Fibroblast of villous mesenchyme (primary cell): Measurements from ENCODE around the gene HNRNPU. TPM values are rescaled to one million over a fixed set of nuclear protein-coding genes. Genes with fewer than 3 reads are reported as not detected.
A peak's percentile ranks its signal among the peaks of the same experiment; 100 is the strongest.

Experiments used
- DNase-seq: peaks from one replicate; pipeline ENCODE4 v3.0.0-alpha.2; 2010; ENCODE audit warnings: low read depth
- H3K4me3 ChIP-seq: 2 replicates; pipeline ENCODE4 v1.5.1; 2011; ENCODE audit warnings: low read depth, mild to moderate bottlenecking, low read length
- total RNA-seq: library from RNA; depleted of rRNA; stranded (reverse); fragments of >200 nt; gene quantifications from 2 replicates; pipeline ENCODE4 v1.2.3, GENCODE V29; 2012
- TF ChIP-seq, protein P1 (sequence below): IDR thresholded peaks from 2 replicates; pipeline ENCODE4 v1.5.1; 2012; ENCODE audit warnings: low read depth, mild to moderate bottlenecking, low read length; ENCODE audit not compliant: insufficient read depth

Gene HNRNPU
- total RNA-seq, 1 donor, result 324 TPM

DNA sequence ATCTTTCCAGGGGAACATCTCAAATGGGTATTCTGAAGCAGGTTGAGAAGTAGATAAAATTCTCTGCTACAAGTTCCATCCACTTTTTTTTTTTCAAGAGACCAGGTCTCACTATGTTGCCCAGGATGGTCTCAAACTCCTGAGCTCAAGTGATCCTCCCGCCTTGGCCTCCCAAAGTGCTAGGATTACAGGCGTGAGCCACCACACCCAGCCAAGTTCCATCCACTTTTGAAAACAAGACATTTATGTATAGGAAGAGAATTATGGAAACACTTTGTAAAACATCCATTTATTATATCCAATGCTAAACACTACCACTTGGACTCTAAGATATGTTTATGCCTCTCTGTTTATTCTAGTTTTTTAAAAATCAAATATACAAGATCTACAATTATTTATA is 13.4 kb downstream of the HNRNPU start:
- no peak overlapping the region for H3K4me3 ChIP-seq
- DNase-seq, result no peak
- TF ChIP-seq, protein P1, sequence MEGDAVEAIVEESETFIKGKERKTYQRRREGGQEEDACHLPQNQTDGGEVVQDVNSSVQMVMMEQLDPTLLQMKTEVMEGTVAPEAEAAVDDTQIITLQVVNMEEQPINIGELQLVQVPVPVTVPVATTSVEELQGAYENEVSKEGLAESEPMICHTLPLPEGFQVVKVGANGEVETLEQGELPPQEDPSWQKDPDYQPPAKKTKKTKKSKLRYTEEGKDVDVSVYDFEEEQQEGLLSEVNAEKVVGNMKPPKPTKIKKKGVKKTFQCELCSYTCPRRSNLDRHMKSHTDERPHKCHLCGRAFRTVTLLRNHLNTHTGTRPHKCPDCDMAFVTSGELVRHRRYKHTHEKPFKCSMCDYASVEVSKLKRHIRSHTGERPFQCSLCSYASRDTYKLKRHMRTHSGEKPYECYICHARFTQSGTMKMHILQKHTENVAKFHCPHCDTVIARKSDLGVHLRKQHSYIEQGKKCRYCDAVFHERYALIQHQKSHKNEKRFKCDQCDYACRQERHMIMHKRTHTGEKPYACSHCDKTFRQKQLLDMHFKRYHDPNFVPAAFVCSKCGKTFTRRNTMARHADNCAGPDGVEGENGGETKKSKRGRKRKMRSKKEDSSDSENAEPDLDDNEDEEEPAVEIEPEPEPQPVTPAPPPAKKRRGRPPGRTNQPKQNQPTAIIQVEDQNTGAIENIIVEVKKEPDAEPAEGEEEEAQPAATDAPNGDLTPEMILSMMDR, result no peak

DNA sequence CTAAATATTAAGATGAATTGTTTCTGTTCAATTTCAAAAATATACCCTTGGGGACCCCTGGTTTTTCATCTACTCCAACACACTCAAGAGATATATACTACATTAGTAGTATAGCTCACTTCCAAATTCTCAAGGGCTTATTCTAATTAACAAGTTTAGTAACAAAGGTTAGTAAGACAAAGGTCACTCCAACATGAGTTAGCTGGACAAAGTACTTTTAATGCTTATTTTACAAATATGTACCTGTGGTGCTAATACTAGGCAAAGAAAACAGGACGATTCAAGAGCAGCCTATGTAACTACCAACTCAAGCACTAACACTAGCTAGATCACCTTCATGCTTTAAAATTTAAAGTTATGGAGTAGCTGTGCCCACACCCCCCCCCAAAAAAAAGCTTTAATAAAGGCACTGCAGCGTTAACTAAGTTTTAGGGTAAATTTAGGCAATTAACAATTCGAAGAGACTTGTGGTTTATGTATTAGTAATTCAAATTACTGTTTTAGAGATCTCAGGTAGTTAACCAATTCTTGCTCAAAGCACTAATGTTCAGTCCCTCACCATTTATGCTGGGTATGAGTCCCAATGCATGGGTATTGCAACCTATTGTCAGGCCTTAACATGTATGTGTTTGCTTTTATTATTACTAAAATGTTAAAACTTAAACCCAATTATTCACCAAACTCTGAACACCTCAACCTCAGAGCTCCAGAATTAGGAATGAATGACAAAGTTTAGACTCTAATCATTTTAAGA is 14.1 kb downstream of the HNRNPU start:
- DNase-seq, result no peak
- TF ChIP-seq, protein P1, result no peak
- no peak overlapping the region for H3K4me3 ChIP-seq

DNA sequence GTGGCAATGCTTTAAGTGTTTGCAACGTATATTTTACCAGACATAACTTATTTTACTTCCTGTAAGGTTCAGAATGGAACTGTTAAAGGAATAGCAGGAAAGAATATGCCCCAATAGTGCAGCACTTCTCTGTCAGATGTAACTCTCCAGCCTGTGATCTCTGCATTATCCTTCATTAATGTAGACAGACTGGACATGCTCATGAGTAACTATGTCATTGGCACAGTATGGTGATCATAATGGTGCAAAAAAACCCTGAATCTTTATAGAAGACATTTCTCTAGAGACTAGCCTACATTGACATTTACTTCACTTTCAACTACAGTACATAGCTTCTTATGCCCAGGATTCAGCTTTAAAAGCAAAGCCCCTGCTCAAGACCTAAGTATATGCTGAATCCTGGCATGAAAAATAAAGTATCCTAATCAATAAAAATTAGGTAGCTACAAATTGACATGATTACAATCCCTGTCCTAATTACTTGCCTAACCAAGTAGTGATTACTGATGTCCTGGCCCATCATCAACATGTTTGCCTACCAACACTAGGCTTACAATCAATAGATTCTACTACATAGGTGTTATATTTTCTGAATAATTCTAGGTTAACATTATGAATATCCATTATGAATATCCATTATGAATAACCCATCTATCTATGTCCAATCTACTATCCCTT is 15.0 kb downstream of the HNRNPU start:
- no peak overlapping the region for H3K4me3 ChIP-seq
- TF ChIP-seq, protein P1, result no peak

DNA sequence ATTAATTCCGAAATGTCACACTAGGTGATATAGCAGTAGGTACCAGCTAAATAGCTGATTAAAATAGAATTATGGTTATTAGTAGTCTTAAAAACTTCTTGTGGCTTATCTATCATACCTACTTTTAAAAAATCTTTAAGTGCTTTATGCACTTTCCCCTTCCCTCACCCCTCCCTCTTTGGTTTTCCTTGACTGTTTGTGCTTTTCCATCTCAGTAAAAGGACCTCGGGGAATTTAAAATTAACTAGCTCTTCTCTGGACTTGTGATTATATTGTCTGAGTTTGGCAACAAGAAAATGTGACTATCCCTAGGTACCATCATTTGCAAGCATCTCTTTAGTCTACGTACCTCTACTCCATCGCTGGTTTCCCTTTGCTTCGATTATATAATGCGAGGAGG is 17.7 kb downstream of the HNRNPU start:
- TF ChIP-seq, protein P1, result no peak
- H3K4me3 ChIP-seq, result no peak overlapping the region
- DNase-seq, result no peak

More for the DNA sequence above, 15.0 kb downstream of the HNRNPU start:
- DNase-seq, result no peak

DNA sequence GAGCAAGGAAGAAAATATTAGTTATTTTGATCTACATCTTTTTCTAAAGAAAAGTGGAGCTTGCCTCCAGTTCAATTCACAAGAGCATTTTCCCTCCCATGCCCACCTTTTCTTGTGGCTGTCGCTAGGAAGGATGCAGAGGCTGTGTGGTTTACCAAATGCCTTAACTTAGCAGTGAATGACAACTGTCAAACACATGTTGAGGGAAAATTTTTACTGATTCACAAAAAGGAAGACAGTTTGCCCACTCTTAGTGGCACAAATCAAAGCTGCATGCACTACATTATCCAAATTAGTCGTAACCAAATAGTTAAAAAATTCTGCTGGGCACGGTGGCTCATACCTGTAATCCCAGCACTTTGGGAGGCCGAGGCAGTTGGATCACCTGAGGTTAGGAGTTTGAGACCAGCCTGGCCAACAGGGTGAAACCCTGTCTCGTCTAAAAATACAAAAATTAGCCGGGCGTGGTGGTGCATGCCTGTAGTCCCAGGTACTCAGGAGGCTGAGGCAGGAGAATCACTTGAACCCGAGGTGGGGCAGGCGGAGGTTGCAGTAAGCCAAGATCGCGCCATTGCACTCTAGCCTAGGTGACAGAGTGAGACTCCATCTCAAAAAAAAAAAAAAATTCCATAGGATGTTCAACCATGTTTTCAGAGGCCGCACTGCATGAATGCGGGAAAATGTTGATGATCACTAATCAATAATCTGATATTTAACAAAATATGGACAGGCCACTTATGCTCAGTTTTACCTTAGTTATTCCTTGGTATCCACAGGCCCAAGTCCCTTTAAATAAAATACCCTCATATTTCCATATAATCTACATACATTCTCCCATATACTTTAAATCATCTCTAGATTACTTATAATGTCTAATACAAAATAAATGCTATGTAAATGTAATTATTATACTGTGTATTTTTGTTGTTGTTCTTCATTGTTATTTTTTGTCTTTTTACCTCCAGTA is 19.9 kb downstream of the HNRNPU start:
- TF ChIP-seq, protein P1, result no peak
- DNase-seq, result no peak
- H3K4me3 ChIP-seq, result no peak overlapping the region

DNA sequence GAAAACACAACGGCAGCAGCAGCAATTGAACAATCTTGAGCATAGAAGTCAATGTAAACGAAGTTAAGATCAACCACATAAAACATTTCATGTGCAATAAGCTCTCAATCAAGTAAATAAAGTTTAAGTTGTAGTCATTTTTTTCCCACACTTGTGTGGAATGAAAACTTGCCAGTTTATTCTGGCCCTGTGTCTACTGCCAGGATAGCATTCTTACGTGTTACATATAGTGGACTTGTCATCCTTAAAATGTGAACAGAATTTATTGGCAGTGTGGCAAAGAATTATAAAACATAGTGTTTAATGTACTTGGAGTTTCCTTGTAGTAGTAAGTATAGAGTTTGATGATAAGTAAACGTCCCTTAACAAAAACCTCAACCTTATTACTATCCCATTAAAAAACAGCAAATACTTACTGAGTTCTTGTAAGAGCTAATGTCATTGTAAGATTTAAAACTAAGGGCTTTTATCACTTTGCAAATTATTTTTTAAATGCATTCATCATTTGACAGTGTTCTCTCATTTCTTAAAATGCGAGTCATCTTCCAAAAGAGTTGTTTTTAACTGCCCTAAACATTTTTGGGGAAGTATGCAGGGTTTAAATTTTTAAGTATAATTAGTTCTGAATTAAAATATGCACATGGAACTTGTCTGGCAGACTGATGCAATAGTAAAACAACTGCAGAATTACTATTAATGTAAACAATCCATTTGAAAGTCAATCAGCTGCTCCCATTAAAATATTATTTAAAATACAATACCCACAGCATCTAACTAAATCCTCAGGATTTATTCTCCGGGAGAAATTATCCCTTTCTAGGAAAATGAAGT is 21.0 kb downstream of the HNRNPU start:
- TF ChIP-seq, protein P1, result no peak
- peak; percentile 23 for DNase-seq
- H3K4me3 ChIP-seq, result no peak overlapping the region
